Measurements from ENCODE around the gene PSMG4.

DNA sequence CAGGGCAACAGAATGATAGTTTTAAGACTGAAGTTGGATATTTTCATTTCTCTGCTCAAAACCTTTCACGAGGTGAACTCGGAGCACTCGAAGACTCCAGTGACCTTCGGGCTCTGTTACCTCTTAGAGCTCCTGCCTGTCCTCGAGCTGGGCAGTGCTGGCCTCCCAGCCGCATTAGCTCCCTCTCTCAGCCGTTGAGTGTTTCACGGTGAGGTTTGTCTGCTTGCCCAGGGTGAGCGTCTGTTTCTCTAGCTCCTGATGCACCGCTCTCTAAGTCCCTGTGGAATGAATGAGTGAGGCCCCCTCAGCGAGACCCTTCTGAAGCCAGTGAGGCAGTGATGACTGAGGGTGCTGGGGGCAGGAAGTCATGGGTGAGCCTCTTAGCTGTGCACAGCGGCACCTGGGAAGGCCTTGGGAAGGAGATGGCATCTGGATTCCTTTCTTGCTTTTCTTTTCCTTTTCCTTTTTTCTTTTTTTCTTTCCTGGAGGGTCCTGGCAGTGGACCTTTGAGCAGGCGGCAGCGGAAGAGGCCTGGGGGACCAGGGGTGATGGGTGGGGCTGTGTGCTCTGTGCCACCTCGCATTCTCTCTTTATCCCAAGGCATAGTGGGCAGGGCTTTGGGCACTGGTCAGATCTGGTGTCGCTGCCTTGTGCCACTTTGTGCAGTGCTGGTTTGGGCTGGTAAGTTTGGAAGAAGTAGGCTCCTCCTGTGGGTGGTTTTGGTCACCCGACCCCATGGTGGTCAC, 2.2 kb downstream of the PSMG4 start:
- TF ChIP-seq SP1 (IDR thresholded peaks at IDR 0.05) (no peak), TARDBP (IDR thresholded peaks at IDR 0.05) (no peak), FOXK2 (IDR thresholded peaks at IDR 0.05) (no peak), FOXA1 (IDR thresholded peaks at IDR 0.05) (no peak), FOXM1 (IDR thresholded peaks at IDR 0.05; ENCODE audit: borderline replicate concordance) (no peak), ELF4 (IDR thresholded peaks at IDR 0.05) (no peak), SUZ12 (IDR thresholded peaks at IDR 0.05) (no peak), BHLHE40 (IDR thresholded peaks at IDR 0.05; ENCODE audit: borderline replicate concordance) (no peak), L3MBTL2 (conservative IDR thresholded peaks at IDR 0.05) (no peak), NFRKB (IDR thresholded peaks at IDR 0.05) (no peak)
- TF ChIP-seq, protein P1, sequence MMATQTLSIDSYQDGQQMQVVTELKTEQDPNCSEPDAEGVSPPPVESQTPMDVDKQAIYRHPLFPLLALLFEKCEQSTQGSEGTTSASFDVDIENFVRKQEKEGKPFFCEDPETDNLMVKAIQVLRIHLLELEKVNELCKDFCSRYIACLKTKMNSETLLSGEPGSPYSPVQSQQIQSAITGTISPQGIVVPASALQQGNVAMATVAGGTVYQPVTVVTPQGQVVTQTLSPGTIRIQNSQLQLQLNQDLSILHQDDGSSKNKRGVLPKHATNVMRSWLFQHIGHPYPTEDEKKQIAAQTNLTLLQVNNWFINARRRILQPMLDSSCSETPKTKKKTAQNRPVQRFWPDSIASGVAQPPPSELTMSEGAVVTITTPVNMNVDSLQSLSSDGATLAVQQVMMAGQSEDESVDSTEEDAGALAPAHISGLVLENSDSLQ (IDR thresholded peaks at IDR 0.05): no peak
